Lower leg skin (tissue), 4 donors: Measurements from ENCODE around the gene LDAF1. TPM values are rescaled to one million over a fixed set of nuclear protein-coding genes. Genes with fewer than 3 reads are reported as not detected.

Source experiments
- DNase-seq, 2 donors: peaks; one replicate each; pipeline ENCODE4 v3.0.0-alpha.2; 2019; ENCODE audit warnings: low spot score in 2 of 2
- H3K4me3 ChIP-seq: fragments of 200-600 bp; sonication (generic); 2 replicates; pipeline ENCODE4 v1.5.1; 2017; ENCODE audit warnings: mild to moderate bottlenecking, low read depth; ENCODE audit not compliant: poor library complexity, severe bottlenecking
- CTCF ChIP-seq, 3 donors: fragments of 450-650 bp; IDR thresholded peaks; one replicate each; pipeline ENCODE4 v1.5.1; 2016; ENCODE audit warnings: antibody characterized with exemption in 3 of 3, mild to moderate bottlenecking in 3 of 3, moderate library complexity in 2 of 3
- POLR2A ChIP-seq, 2 donors: fragments of 450-650 bp; IDR thresholded peaks; one replicate each; pipeline ENCODE4 v1.6.1; 2016 to 2017; ENCODE audit warnings: antibody characterized with exemption in 2 of 2, mild to moderate bottlenecking in 1 of 2, moderate library complexity in 1 of 2
- WGBS, 2 donors: methylation state at CpG; one replicate each; pipeline ENCODE4 v1.1.5; 2018; 5-methylcytosine and 5-hydroxymethylcytosine counted together
- intact Hi-C: fragments of 100-400 bp; cut with DNase I; formaldehyde crosslinking; loops from one replicate; pipeline ENCODE4 v1.15.0; 2023; ENCODE audit warnings: low total_unique reads
- total RNA-seq, 4 donors: library from RNA; depleted of rRNA; stranded (reverse); fragments of >200 nt; gene quantifications; one replicate each; pipeline ENCODE4 v1.1.0, GENCODE V29; 2016

LDAF1 gene
- total RNA-seq, 4 donors from 2014 or later = 188 to 208 (median 200) TPM

GRCh38 chr16:21179983-21180365 is 21.5 kb downstream of the LDAF1 start:
- H3K4me3 ChIP-seq = no peak overlapping the region

GRCh38 chr16:21183995-21184394 is 25.5 kb downstream of the LDAF1 start:
- TF ChIP-seq CTCF (IDR thresholded peaks at IDR 0.05) (no peak), POLR2A (IDR thresholded peaks at IDR 0.05) (no peak)
- intact Hi-C loops = no loop called here
- WGBS, 2 donors = 83 to 91% methylated on average over 3 of the region's 3 CpGs

More at GRCh38 chr16:21179983-21180365, 21.5 kb downstream of the LDAF1 start:
- TF ChIP-seq CTCF (IDR thresholded peaks at IDR 0.05) = no peak
- TF ChIP-seq POLR2A (IDR thresholded peaks at IDR 0.05) = no peak
- intact Hi-C loops = no loop called here
- 82 to 90% methylated on average over 3 of the region's 3 CpGs for WGBS, 2 donors
- DNase-seq = no peak

GRCh38 chr16:21184834-21185233 is 26.4 kb downstream of the LDAF1 start:
- 75 to 78% methylated on average over 3 of the region's 3 CpGs for WGBS, 2 donors
- intact Hi-C loops = no loop called here

More at GRCh38 chr16:21183995-21184394, 25.5 kb downstream of the LDAF1 start:
- H3K4me3 ChIP-seq = no peak overlapping the region
- no peak for DNase-seq

GRCh38 chr16:21185659-21186325 is 27.3 kb downstream of the LDAF1 start:
- TF ChIP-seq CTCF (IDR thresholded peaks at IDR 0.05) (no peak), POLR2A (IDR thresholded peaks at IDR 0.05) (no peak)
- no peak overlapping the region for H3K4me3 ChIP-seq
- WGBS, 2 donors = 69 to 77% methylated on average over 12 of the region's 12 CpGs
- no peak for DNase-seq
- intact Hi-C loops = no loop called here

More at GRCh38 chr16:21184834-21185233, 26.4 kb downstream of the LDAF1 start:
- no peak for DNase-seq
- no peak overlapping the region for H3K4me3 ChIP-seq
- TF ChIP-seq POLR2A (IDR thresholded peaks at IDR 0.05) (no peak), CTCF (IDR thresholded peaks at IDR 0.05) (no peak)

GRCh38 chr16:21186326-21186691 is 27.8 kb downstream of the LDAF1 start:
- intact Hi-C loops = no loop called here
- H3K4me3 ChIP-seq = no peak overlapping the region
- no peak for DNase-seq
- WGBS, 2 donors = 57 to 76% methylated on average over 4 of the region's 4 CpGs
- TF ChIP-seq POLR2A (IDR thresholded peaks at IDR 0.05) = no peak
- no peak for TF ChIP-seq CTCF (IDR thresholded peaks at IDR 0.05)

- intact Hi-C loops = no loop called here
- H3K4me3 ChIP-seq = no peak overlapping the region
- TF ChIP-seq POLR2A (IDR thresholded peaks at IDR 0.05) (no peak), CTCF (IDR thresholded peaks at IDR 0.05) (no peak)
- no peak for DNase-seq
- 89 to 91% methylated on average over 5 of the region's 5 CpGs for WGBS, 2 donors
These were observed 30.8 kb downstream of the LDAF1 start for GRCh38 chr16:21189311-21189710.
